Activated T-cell treated with anti-CD3 and anti-CD28 coated beads, Interleukin-2, amount 50 U/mL, for 72 hours (primary cell): Measurements from ENCODE around the gene PERM1. TPM values are rescaled to one million over a fixed set of nuclear protein-coding genes. Genes with fewer than 3 reads are reported as not detected.

ENCODE experiments used
- ATAC-seq, 2 donors: fragments of 150-1000 bp; cut with Tn5 transposase; replicated peaks in 1 of 2; 2 replicates each; pipeline ENCODE4 v1.10.0; 2021; ENCODE audit warnings: moderate library complexity in 2 of 2, mild to moderate bottlenecking in 1 of 2
- DNase-seq, 2 donors: peaks; one replicate each; pipeline ENCODE4 v3.0.0; 2021 to 2022; ENCODE audit warnings: mixed read lengths in 1 of 2
- H3K27ac Mint-ChIP-seq: one replicate; pipeline ENCODE4 v1.8.0; 2022; ENCODE audit warnings: mild to moderate bottlenecking, moderate library complexity, mixed read lengths
- H3K27me3 Mint-ChIP-seq: one replicate; pipeline ENCODE4 v1.8.0; 2022; ENCODE audit warnings: low read depth, mixed read lengths
- H3K36me3 Mint-ChIP-seq, 2 donors: one replicate each; pipeline ENCODE4 v1.8.0; 2022; ENCODE audit warnings: mixed read lengths in 2 of 2, mild to moderate bottlenecking in 1 of 2; ENCODE audit not compliant: insufficient read depth in 2 of 2
- H3K4me1 Mint-ChIP-seq: one replicate; pipeline ENCODE4 v1.8.0; 2022; ENCODE audit warnings: low read depth, mixed read lengths
- H3K4me3 Mint-ChIP-seq, 2 donors: one replicate each; pipeline ENCODE4 v1.8.0; 2022; ENCODE audit warnings: mild to moderate bottlenecking in 2 of 2, mixed read lengths in 2 of 2, moderate library complexity in 2 of 2
- H3K9me3 Mint-ChIP-seq, 2 donors: one replicate each; pipeline ENCODE4 v1.8.0; 2022; ENCODE audit warnings: mixed read lengths in 2 of 2
- total RNA-seq, 2 donors: library from RNA; stranded (reverse); gene quantifications; one replicate each; pipeline ENCODE4 v1.2.3, GENCODE V29; 2022

The PERM1 gene
- total RNA-seq, 2 donors from 2014 or later: not detected

DNA sequence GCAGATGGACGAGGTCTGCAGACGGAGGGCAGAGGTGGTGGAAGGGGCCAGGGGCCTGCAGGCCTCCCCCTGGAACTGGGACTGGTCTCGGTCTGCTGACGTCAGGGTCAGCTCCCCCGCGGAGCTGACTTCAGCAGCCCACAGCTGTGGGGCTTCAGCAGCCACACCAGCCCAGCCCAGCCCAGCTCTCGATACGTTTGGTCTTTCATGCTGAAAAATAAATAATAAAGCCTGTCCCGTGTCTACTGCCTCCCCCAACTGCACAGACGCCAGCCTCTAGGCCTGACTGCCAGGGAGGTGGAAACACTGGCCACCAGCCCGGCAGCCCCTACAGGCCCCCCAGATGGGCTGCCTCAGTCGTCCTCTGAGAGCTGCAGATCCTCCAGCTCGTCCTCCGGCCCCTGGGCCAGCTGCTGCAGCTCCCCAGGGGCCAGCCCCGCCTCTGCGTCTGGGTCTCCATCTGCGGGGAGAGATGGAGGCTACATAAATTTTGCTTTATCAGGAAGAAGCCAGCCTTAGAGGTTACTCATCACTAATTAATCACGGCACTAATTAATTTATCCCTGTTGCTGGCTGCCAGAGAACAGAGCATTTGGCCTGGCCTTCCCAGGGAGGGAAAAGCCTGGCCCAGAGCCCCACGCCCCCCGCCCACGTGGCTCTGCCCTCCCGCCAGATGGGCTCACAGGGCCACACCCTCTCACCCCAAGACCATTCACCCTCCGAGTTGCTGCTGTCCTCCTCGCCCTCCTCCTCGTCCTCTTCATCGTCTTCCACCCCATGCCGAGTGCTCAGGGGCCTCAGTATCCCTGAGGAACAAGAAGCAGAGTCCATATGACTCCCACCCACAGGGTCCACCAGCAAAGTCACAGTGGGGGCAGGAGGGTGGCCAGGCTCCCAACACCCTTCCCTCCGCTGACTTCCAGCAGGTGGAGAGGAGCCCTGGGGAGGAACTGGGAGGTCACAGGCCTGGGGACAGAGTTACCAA is 37.3 kb downstream of the PERM1 start:
- Mint-ChIP-seq H3K4me1 (peaks cover 5% of the 10 kb centered on the region), H3K27me3 (peaks cover 6% of the 10 kb centered on the region), H3K4me3 (no peak overlapping the region), H3K27ac (no peak overlapping the region), H3K9me3 (no peaks in the 10 kb centered on the region), H3K36me3 (peaks cover 0 to 2% of the 10 kb centered on the region in 2 donors)
- no peak for ATAC-seq
- DNase-seq: no peak

DNA sequence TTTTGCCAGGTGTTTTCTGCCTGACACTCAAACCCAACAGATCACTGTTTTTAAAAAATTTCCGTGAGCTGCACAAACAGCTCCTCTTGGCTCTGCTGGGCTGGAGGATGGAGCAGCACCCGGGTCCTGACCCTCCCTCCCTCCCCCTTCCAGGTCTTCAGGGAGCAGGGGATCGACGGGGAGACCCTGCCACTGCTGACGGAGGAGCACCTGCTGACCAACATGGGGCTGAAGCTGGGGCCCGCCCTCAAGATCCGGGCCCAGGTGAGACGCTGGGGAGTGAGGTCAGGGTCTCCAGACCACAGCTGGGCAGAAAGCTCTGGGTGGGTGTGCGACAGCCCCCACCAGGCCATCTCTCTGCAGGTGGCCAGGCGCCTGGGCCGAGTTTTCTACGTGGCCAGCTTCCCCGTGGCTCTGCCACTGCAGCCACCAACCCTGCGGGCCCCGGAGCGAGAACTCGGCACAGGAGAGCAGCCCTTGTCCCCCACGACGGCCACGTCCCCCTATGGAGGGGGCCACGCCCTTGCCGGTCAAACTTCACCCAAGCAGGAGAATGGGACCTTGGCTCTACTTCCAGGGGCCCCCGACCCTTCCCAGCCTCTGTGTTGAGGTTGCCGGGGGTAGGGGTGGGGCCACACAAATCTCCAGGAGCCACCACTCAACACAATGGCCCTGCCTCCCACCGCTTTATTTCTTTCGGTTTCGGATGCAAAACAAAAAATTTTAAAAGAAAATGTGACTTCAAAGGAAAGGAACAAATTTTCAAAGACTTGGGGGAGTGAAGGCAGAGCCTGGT is 38.1 kb downstream of the PERM1 start:
- Mint-ChIP-seq H3K4me1 (peaks cover 5% of the 10 kb centered on the region), H3K4me3 (no peak overlapping the region), H3K27ac (no peak overlapping the region), H3K27me3 (peaks cover 12% of the 10 kb centered on the region), H3K36me3 (peaks cover 0 to 2% of the 10 kb centered on the region in 2 donors), H3K9me3 (no peaks in the 10 kb centered on the region)
- ATAC-seq: no peak
- no peak for DNase-seq

DNA sequence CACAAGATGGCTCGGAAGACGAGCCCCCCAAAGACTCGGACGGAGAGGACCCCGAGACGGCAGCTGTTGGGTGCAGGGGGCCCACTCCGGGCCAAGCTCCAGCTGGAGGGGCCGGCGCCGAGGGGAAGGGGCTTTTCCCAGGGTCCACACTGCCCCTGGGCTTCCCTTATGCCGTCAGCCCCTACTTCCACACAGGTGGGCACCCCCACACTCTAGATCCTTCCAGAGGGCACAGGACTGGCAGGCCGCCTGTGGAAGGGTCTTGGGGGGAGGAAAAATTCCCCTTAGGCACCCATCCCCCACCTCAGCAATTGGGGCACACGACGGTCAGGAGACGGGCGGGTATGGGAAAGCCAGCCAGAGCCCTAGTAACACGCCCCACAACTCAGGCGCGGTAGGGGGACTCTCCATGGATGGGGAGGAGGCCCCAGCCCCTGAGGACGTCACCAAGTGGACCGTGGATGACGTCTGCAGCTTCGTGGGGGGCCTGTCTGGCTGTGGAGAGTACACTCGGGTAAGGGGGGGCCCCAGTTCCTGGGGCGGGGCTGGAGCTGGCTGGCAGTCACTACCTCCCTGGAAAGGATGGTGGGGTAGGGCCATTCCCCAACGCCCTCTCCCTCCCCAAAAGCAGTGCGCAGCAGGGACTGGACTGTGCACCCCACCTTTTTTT is 38.9 kb downstream of the PERM1 start:
- ATAC-seq (no peak), DNase-seq (no peak)
- Mint-ChIP-seq H3K27ac (no peak overlapping the region), H3K27me3 (peaks cover 15% of the 10 kb centered on the region), H3K4me3 (no peak overlapping the region), H3K9me3 (no peaks in the 10 kb centered on the region), H3K36me3 (peaks cover 0 to 2% of the 10 kb centered on the region in 2 donors), H3K4me1 (peaks cover 5% of the 10 kb centered on the region)

DNA sequence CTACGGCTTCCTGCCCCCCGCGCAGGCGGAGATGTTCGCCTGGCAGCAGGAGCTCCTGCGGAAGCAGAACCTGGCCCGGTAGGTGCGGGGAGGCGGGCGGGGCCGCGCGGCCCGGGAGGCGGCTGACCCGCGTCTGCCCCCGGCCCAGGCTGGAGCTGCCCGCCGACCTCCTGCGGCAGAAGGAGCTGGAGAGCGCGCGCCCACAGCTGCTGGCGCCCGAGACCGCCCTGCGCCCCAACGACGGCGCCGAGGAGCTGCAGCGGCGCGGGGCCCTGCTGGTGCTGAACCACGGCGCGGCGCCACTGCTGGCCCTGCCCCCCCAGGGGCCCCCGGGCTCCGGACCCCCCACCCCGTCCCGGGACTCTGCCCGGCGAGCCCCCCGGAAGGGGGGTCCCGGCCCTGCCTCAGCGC is 39.5 kb downstream of the PERM1 start:
- Mint-ChIP-seq H3K27me3 (peaks cover 18% of the 10 kb centered on the region), H3K4me3 (no peak overlapping the region), H3K4me1 (peaks cover 5% of the 10 kb centered on the region), H3K27ac (no peak overlapping the region), H3K9me3 (no peaks in the 10 kb centered on the region), H3K36me3 (peaks cover 0 to 2% of the 10 kb centered on the region in 2 donors)
- DNase-seq (no peak), ATAC-seq (peak in 1 of 2 donors; percentile 12)

DNA sequence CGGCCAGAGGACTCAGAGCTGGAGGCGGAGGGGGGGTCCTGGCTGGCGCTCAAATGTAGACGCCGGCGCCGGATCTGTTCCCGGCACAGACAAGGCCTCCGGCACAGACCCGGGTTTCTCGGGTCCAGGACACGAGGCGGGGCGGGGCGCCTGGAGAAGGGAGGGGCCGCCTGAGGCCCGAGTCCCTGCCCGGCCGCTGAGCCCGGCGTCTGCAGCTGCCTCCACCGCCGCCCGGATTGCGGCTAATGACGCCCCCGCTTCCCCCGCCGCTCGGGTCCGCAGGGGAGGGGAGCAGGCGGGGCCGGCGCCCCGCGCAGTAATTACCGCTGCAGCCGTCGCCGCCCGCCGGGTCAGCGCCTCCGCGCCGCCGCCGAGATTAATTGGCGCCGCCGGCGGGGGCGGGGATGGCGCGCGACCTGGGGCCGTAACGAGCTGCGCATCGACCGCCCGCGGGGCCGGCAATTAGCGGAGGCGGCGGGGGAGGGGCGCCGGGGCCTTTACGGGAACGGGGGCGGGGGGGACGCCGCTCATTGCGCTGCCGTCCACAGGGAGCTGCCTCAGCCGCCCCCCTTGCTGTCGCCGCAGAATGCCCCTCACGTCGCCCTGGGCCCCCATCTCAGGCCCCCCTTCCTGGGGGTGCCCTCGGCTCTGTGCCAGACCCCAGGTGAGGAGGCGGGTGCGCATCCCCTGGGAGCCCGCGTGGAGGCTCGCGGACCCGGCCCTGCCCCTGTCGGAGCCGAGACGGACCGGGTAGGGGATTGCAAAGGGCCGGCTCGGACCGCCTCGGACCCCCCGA is 40.1 kb downstream of the PERM1 start:
- Mint-ChIP-seq H3K9me3 (no peaks in the 10 kb centered on the region), H3K27me3 (peaks cover 18% of the 10 kb centered on the region), H3K4me1 (peaks cover 5% of the 10 kb centered on the region), H3K36me3 (peaks cover 0 to 2% of the 10 kb centered on the region in 2 donors), H3K27ac (no peak overlapping the region), H3K4me3 (peak overlapping the region; percentile 77 to 83)
- DNase-seq: peak; percentile 35 to 42
- ATAC-seq: peak; percentile 16 to 27

DNA sequence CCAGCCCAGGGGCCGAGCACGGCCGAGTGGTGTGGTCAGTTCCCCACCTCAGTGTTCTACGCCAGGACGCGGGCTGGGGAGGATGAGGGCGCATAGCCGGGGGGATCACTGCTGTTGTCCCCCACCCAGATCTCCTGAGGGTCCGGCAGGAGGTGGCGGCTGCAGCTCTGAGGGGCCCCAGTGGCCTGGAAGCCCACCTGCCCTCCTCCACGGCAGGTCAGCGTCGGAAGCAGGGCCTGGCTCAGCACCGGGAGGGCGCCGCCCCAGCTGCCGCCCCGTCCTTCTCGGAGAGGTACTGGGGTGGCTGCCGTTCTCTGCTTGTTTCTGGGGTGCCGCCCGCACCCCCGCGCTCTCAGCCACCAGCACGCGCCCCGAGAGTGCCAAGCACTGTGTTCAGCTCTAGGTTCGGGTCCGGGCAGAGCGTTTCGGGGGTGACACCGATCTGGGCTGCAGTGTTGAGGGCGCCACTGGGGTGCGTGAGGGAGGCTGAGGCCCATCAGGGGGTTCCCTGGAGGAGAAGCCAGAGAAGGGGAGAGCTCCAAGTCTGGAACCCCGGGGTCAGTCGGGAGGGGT is 40.8 kb downstream of the PERM1 start:
- peak; percentile 14 to 15 for ATAC-seq
- Mint-ChIP-seq H3K4me3 (peak overlapping the region; percentile 77 to 83), H3K9me3 (no peaks in the 10 kb centered on the region), H3K4me1 (peaks cover 5% of the 10 kb centered on the region), H3K27me3 (peaks cover 18% of the 10 kb centered on the region), H3K36me3 (peaks cover 0 to 2% of the 10 kb centered on the region in 2 donors), H3K27ac (no peak overlapping the region)
- no peak for DNase-seq

DNA sequence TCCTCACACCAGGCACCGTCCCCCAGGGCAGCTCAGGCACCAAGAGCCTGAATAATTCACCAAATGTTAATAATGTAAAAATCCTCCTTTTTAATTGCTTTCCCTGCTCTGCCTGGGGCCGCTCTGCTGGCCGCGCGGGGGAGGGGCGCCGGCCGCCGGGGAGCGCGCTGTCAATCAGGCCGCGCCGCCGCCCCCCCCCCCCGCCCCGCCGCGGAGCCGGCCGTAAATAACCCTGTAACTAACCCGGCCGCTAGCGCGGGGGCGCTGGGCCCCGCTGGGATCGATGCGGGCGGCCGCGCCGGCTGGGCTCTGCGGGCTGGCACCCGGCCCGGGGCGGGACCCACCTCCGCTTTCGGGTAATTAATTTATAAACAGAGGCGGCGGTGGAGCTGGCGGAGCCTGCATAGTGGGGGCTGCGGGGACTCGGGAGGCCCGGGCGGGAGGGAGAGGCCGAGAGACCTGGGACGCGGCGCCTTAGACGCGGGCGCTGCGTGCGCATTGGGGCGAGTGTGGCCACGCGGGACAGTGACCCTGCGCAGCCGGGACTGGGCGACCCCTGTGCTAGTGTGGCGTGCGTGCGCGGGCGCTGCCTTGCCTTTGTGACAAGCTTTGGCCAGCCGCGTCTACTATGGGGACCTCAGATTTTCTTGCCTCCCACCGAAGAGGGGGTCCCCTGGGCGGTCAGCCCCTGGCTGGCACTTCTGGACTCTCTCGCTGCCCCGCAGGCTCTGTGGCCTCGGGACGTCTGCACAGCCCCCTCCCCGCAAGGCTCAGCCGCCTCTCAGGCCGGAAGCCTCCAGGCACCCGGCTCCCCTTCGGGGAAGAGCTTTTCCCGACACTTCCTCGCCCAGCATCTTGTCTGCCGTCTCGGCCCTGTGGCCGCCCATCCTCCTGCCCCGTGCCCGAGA is 41.5 kb downstream of the PERM1 start:
- Mint-ChIP-seq H3K27me3 (peaks cover 21% of the 10 kb centered on the region), H3K4me3 (peak overlapping the region; percentile 77 to 83)

DNA sequence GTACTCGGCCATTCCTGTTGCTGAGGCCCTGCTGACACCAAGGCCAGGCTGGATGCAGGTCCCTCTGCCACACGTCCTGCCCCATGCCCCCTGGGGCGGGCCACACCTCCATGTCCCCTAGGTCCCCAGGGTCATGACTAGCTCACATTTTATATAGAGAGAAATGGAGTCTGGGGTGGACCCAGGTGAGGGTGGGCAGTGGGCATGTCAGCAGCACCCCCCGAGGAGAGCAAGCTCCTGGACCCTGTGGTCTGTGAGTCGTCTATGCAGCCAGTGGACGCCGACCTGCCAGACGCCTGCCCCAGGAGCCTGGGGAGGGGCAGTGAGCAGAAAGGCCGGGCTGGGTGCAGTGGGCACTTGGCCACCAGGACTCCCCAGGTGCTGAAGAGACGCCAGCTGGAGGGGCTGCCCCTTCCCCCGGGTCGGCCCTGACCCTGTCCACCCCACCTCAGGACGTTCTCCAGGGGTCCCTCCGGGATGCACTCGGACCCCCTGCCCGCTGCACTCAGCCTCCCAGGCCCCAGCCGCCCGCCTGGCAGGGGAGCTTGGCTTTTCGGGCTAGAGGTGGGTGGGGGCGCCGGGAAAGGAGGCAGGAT is 42.3 kb downstream of the PERM1 start:
- no peaks in the 10 kb centered on the region for H3K9me3 Mint-ChIP-seq
- no peak overlapping the region for H3K4me3 Mint-ChIP-seq
- H3K4me1 Mint-ChIP-seq: peaks cover 11% of the 10 kb centered on the region
- peaks cover 29% of the 10 kb centered on the region for H3K27me3 Mint-ChIP-seq
- no peaks in the 10 kb centered on the region for H3K36me3 Mint-ChIP-seq
- DNase-seq: no peak
- H3K27ac Mint-ChIP-seq: no peak overlapping the region
- no peak for ATAC-seq

More for the DNA sequence above, 41.5 kb downstream of the PERM1 start:
- Mint-ChIP-seq H3K4me1 (peaks cover 5% of the 10 kb centered on the region), H3K27ac (no peak overlapping the region), H3K9me3 (no peaks in the 10 kb centered on the region), H3K36me3 (peaks cover 0 to 2% of the 10 kb centered on the region in 2 donors)
- DNase-seq: peak; percentile 31 to 32
- peak; percentile 19 to 24 for ATAC-seq

DNA sequence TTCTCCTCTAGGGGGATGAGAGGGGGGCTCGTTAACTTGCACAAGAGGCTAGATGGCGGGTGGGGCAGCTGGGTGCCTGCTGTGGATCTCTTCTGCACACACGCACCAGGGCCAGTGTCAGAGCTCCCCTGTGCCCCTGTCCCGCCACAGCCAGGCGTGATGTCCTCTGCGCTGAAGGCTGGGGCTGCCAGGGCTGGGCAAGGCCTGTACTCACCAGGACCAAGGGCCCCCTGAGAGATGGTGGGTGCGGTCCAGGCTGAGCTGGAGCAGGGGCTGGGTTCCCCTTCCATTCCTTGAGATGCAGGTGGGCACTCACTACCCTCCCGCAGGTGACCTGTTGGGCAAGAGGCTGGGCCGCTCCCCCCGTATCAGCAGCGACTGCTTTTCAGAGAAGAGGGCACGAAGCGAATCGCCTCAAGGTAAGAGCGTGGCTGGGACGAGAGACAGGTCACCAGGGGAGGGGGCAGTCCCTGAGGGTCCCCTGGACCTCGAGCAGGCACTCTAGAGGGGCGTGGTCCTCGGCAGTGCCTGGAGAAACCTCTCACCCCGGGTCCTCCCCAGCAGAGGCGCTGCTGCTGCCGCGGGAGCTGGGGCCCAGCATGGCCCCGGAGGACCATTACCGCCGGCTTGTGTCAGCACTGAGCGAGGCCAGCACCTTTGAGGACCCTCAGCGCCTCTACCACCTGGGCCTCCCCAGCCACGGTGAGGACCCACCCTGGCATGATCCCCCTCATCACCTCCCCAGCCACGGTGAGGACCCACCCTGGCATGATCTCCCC is 43.0 kb downstream of the PERM1 start:
- Mint-ChIP-seq H3K27ac (no peak overlapping the region), H3K27me3 (peaks cover 29% of the 10 kb centered on the region), H3K4me1 (peaks cover 11% of the 10 kb centered on the region), H3K9me3 (no peaks in the 10 kb centered on the region), H3K4me3 (no peak overlapping the region), H3K36me3 (no peaks in the 10 kb centered on the region)
- ATAC-seq: no peak
- DNase-seq: no peak

DNA sequence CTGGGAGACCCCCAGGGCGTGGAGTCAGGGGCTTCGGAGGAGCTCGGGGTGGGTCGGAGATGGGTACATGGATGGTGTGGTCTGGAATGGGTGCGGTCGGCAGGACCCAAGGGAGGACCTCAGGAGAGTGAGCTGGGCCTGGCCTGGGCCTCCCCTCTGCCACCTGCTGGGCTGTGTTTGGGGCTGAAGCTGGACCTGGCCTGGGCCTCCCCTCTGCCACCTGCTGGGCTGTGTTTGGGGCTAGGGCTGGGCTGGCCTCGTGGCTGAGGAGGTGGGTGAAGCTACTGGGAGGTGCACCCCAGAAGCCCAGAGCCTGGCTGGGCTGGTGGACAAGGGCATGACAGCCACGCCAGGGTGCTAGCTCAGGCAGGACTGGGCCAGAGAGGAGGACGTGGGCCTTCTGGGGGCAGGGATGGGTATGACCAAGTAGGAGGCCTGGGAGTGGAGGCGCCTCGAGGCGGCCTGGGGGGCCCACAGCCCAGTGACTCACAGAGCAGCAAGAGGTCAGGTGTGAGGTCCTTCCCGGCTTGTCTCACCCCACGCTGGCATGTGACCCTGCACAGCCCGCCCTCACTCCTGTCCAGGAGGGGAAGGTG is 43.7 kb downstream of the PERM1 start:
- H3K4me1 Mint-ChIP-seq: peaks cover 11% of the 10 kb centered on the region
- H3K36me3 Mint-ChIP-seq: no peaks in the 10 kb centered on the region
- ATAC-seq: peak; percentile 51 to 52
- peak; percentile 30 to 35 for DNase-seq
- H3K27ac Mint-ChIP-seq: no peak overlapping the region
- peaks cover 35% of the 10 kb centered on the region for H3K27me3 Mint-ChIP-seq
- H3K4me3 Mint-ChIP-seq: no peak overlapping the region
- H3K9me3 Mint-ChIP-seq: no peaks in the 10 kb centered on the region
